Measurements from ENCODE around the gene CSTF2.

Gene CSTF2

DNA sequence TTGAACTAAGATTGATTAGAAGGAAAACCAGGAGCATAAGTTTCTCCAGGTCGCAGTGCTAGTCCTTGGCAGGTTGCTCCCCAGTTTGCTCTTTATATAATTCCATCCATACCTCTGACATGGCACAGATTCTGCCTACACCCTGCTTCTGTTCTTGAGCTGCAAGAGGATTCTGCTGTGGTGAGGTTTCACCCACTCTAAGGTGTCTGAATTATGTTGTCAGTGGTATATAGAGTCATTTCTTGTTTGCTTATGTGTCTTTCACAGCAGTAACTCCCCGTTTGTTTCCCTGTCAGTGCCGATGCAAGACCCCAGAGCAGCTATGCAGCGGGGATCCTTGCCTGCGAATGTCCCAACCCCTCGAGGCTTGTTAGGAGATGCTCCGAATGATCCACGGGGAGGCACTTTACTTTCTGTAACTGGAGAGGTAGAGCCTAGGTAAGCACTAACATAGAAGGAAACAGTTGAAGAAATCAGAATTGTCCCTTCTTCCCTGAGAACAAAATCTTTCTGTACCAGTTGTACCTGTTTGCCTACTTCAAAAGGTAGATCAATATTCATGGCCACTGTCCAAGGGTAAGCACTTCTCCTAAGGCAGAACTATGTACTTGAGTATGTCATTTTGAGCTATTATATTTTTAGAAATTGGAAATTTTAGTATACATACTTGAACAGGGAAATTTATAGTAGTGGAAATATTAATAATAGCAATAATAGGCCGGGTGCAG lies 11.2 kb downstream of the CSTF2 start:
- no peaks in the 10 kb centered on the region for H3K4me1 Mint-ChIP-seq
- DNase-seq: no peak
- peaks cover 21% of the 10 kb centered on the region for H3K9me3 Mint-ChIP-seq
- H3K36me3 Mint-ChIP-seq (ENCODE audit: low read depth): peaks cover 31% of the 10 kb centered on the region
- no peak overlapping the region for H3K4me3 Mint-ChIP-seq
- no peaks in the 10 kb centered on the region for H3K27me3 Mint-ChIP-seq (ENCODE audit: low read depth, poor library complexity)
- no peak overlapping the region for H3K27ac Mint-ChIP-seq
- TF ChIP-seq, protein P1, sequence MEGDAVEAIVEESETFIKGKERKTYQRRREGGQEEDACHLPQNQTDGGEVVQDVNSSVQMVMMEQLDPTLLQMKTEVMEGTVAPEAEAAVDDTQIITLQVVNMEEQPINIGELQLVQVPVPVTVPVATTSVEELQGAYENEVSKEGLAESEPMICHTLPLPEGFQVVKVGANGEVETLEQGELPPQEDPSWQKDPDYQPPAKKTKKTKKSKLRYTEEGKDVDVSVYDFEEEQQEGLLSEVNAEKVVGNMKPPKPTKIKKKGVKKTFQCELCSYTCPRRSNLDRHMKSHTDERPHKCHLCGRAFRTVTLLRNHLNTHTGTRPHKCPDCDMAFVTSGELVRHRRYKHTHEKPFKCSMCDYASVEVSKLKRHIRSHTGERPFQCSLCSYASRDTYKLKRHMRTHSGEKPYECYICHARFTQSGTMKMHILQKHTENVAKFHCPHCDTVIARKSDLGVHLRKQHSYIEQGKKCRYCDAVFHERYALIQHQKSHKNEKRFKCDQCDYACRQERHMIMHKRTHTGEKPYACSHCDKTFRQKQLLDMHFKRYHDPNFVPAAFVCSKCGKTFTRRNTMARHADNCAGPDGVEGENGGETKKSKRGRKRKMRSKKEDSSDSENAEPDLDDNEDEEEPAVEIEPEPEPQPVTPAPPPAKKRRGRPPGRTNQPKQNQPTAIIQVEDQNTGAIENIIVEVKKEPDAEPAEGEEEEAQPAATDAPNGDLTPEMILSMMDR (IDR thresholded peaks at IDR 0.05): no peak

DNA sequence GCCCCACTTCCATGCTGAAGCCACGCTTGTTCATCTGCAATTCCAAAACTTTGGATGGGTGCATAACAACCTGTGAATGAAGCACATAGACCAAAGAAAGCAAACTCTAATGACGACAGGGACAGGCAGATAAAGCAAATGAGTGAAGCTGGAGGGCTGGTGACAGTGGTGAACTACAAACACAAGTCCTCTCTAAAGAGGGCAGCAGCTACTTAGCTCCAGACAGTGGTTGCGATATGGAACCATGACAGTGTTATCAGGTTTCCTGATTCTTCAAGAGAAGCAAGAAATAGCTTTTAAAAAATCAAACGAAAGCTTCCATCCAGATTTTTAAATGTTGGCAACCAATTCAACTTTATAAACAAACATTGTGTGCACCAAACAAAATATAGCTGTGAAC lies 30.1 kb downstream of the CSTF2 start:
- TF ChIP-seq, protein P1 (IDR thresholded peaks at IDR 0.05): no peak
- H3K4me1 Mint-ChIP-seq: no peaks in the 10 kb centered on the region
- no peaks in the 10 kb centered on the region for H3K27me3 Mint-ChIP-seq (ENCODE audit: low read depth, poor library complexity)
- no peaks in the 10 kb centered on the region for H3K36me3 Mint-ChIP-seq (ENCODE audit: low read depth)
- DNase-seq: no peak
- peaks cover 49% of the 10 kb centered on the region for H3K9me3 Mint-ChIP-seq
- no peak overlapping the region for H3K4me3 Mint-ChIP-seq
- no peak overlapping the region for H3K27ac Mint-ChIP-seq

DNA sequence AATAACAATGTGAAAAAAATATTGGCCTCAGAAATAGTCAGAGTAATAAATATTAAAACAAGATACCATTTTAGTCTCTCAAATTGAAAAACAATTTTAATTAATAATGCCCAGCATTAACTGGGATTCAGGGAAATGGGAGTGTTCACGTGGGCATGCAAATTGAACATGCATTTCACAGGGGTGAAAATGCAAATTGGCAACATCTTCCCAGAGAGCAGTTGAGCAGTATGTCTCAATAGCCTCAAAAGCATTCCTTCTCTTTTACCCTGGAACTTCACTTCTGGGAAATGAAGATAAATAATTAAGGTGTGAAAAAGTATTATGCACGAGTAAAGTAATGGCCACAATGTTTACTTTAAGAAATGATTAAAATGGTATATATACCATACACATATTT lies 32.6 kb downstream of the CSTF2 start:
- DNase-seq: no peak
- Mint-ChIP-seq H3K36me3 (ENCODE audit: low read depth) (no peaks in the 10 kb centered on the region), H3K4me1 (no peaks in the 10 kb centered on the region), H3K4me3 (no peak overlapping the region), H3K27ac (no peak overlapping the region), H3K9me3 (peaks cover 55% of the 10 kb centered on the region), H3K27me3 (ENCODE audit: low read depth, poor library complexity) (no peaks in the 10 kb centered on the region)
- TF ChIP-seq, protein P1 (IDR thresholded peaks at IDR 0.05): no peak

DNA sequence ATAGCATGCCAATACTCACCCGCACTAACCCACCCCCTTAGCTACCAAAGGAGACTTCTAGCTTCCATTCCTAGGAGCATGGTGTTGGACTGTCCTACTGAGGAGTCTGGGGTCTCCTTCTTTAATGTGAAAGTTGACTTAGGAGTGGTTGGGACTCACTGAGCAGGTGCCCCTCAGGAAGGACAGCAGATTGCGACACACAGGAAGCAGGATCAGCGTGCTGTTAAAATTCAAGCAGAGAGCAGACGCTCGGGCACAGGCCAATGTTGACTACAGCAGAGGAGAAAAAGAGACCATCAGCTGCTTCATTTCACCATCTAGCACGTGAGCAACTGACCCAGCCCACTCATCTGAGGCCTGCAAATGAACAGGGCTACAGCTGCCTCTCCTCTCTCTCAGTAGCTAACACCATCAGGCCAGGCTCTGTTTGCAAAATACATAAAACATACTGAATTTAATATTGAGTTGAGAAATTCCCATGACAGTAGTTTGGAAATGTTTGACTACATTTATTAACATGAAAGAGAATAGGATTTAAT lies 43.2 kb downstream of the CSTF2 start:
- DNase-seq: no peak
- peaks cover 4% of the 10 kb centered on the region for H3K4me1 Mint-ChIP-seq
- no peaks in the 10 kb centered on the region for H3K36me3 Mint-ChIP-seq (ENCODE audit: low read depth)
- TF ChIP-seq, protein P1 (IDR thresholded peaks at IDR 0.05): no peak
- no peak overlapping the region for H3K4me3 Mint-ChIP-seq
- H3K27me3 Mint-ChIP-seq (ENCODE audit: low read depth, poor library complexity): peaks cover 15% of the 10 kb centered on the region
- no peak overlapping the region for H3K27ac Mint-ChIP-seq
- H3K9me3 Mint-ChIP-seq: peaks cover 61% of the 10 kb centered on the region

DNA sequence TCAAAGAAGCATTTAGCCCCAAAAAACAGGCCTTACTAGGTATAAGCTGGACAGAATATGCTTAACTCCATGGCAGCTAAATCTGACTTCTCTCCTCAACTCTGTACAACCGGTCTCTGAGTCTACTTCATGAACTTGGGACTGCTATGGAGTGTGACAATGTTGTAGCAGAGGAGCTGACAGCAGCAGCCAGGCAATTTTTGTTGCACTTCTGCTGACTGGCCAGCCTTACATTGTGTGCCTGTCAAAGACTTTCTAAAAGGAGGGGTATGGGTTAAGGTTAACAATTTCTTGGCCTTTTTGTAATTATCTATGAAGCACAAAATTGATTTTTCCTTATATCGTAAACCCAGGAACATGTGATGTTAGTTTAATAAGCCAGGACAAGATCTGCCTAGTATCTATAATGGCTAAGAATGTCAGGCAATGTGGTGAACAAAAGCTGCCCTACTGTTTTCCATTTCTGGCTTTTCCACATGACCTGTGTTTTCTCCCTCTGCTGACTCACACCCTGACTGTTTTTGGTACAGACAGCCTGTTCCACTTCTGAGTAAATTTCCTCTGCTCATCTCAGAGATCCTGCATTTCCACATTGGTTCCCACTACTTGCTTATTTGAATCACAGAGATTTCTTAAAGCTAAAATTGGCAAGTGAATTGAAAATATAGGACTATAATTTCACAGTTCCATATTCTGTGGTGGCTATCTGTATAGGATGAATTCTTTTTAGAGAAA lies 44.6 kb downstream of the CSTF2 start:
- H3K4me1 Mint-ChIP-seq: peaks cover 4% of the 10 kb centered on the region
- no peak overlapping the region for H3K4me3 Mint-ChIP-seq
- peaks cover 7% of the 10 kb centered on the region for H3K27me3 Mint-ChIP-seq (ENCODE audit: low read depth, poor library complexity)
- TF ChIP-seq, protein P1 (IDR thresholded peaks at IDR 0.05): no peak
- no peak overlapping the region for H3K27ac Mint-ChIP-seq
- H3K9me3 Mint-ChIP-seq: peaks cover 53% of the 10 kb centered on the region
- H3K36me3 Mint-ChIP-seq (ENCODE audit: low read depth): no peaks in the 10 kb centered on the region
- DNase-seq: no peak
